Mesenchymal stem cell (in vitro differentiated cells and primary cell): ENCODE results near the gene AMMECR1. TPM values are rescaled to one million over a fixed set of nuclear protein-coding genes. Genes with fewer than 3 reads are reported as not detected.

Experiments used
- DNase-seq: peaks from one replicate; pipeline ENCODE4 v3.0.0-alpha.2; 2013
- H2AFZ ChIP-seq: one replicate; pipeline ENCODE4 v1.6.1; 2013; ENCODE audit warnings: low read depth, mild to moderate bottlenecking, control low read depth, inconsistent platforms, low read length, moderate library complexity
- H2AK5ac ChIP-seq: 2 replicates; pipeline ENCODE4 v1.6.1; 2013; ENCODE audit warnings: low read length, moderate library complexity, mild to moderate bottlenecking, inconsistent platforms; ENCODE audit not compliant: severe bottlenecking
- H2BK120ac ChIP-seq: one replicate; pipeline ENCODE4 v1.6.1; 2013; ENCODE audit warnings: low read depth, mild to moderate bottlenecking, inconsistent platforms, low read length, moderate library complexity
- H2BK12ac ChIP-seq, 2 experiments: one replicate each; pipeline ENCODE4 v1.6.1; 2013; ENCODE audit warnings: inconsistent platforms in 2 of 2, low read length in 2 of 2, mild to moderate bottlenecking in 2 of 2, moderate library complexity in 2 of 2, control low read depth in 1 of 2
- H2BK15ac ChIP-seq: one replicate; pipeline ENCODE4 v1.6.1; 2013; ENCODE audit warnings: mild to moderate bottlenecking, low read depth, inconsistent platforms; ENCODE audit not compliant: poor library complexity, severe bottlenecking
- H2BK5ac ChIP-seq: 2 replicates; pipeline ENCODE4 v1.6.1; 2013; ENCODE audit warnings: low read depth, mild to moderate bottlenecking, low read length, control low read depth, inconsistent platforms; ENCODE audit not compliant: poor library complexity, severe bottlenecking
- H3K14ac ChIP-seq, 2 experiments: one replicate each; pipeline ENCODE4 v1.6.1; 2013; ENCODE audit warnings: inconsistent platforms in 2 of 2, low read length in 2 of 2, control low read depth in 1 of 2, mild to moderate bottlenecking in 1 of 2, moderate library complexity in 1 of 2
- H3K18ac ChIP-seq, 2 experiments: one replicate each; pipeline ENCODE4 v1.6.1; 2013; ENCODE audit warnings: inconsistent platforms in 2 of 2, low read length in 2 of 2, control low read depth in 1 of 2, low read depth in 1 of 2, mild to moderate bottlenecking in 1 of 2
- H3K23ac ChIP-seq, 2 experiments: one replicate each; pipeline ENCODE4 v1.6.1; 2013; ENCODE audit warnings: inconsistent platforms in 2 of 2, low read length in 2 of 2, mild to moderate bottlenecking in 2 of 2, moderate library complexity in 2 of 2, control low read depth in 1 of 2
- H3K27ac ChIP-seq: 2 replicates; pipeline ENCODE4 v1.5.1; 2013; ENCODE audit warnings: mild to moderate bottlenecking, moderate library complexity, low read length, control low read depth, inconsistent platforms; ENCODE audit not compliant: poor library complexity, severe bottlenecking
- H3K27me3 ChIP-seq, 2 experiments: 2 replicates each; pipeline versions ENCODE4 v1.6.1 to v1.7.0; 2013; ENCODE audit warnings: low read length in 2 of 2, mild to moderate bottlenecking in 2 of 2, moderate library complexity in 2 of 2, control low read depth in 1 of 2, inconsistent platforms in 1 of 2; ENCODE audit not compliant: control insufficient read depth in 1 of 2, insufficient read depth in 1 of 2
- H3K36me3 ChIP-seq, 2 experiments: 2 replicates each; pipeline versions ENCODE4 v1.6.1 to v1.7.0; 2013; ENCODE audit warnings: low read length in 2 of 2, control low read depth in 1 of 2, inconsistent platforms in 1 of 2, low read depth in 1 of 2, mild to moderate bottlenecking in 1 of 2; ENCODE audit not compliant: insufficient read depth in 2 of 2, control insufficient read depth in 1 of 2
- H3K4ac ChIP-seq, 2 experiments: one replicate each; pipeline ENCODE4 v1.6.1; 2013; ENCODE audit warnings: inconsistent platforms in 2 of 2, low read length in 2 of 2, mild to moderate bottlenecking in 2 of 2, moderate library complexity in 2 of 2, control low read depth in 1 of 2, low read depth in 1 of 2
- H3K4me1 ChIP-seq: 2 replicates; pipeline ENCODE4 v1.6.1; 2013; ENCODE audit warnings: low read depth, low read length, control low read depth; ENCODE audit not compliant: control insufficient read depth, insufficient read depth
- H3K4me2 ChIP-seq: 2 replicates; pipeline ENCODE4 v1.6.1; 2013; ENCODE audit warnings: low read length, mild to moderate bottlenecking, inconsistent platforms; ENCODE audit not compliant: poor library complexity, severe bottlenecking
- H3K4me3 ChIP-seq, 2 experiments: 2 replicates each; pipeline versions ENCODE4 v1.5.1 to v1.7.0; 2013; ENCODE audit warnings: low read length in 2 of 2, mild to moderate bottlenecking in 2 of 2, control low read depth in 1 of 2, low read depth in 1 of 2; ENCODE audit not compliant: insufficient read depth in 1 of 2
- H3K79me1 ChIP-seq: replicated peaks from 2 replicates; pipeline ENCODE4 v1.6.1; 2013; ENCODE audit warnings: mild to moderate bottlenecking, control low read depth, low read length, inconsistent platforms; ENCODE audit not compliant: poor library complexity, severe bottlenecking
- H3K9ac ChIP-seq: 2 replicates; pipeline ENCODE4 v1.7.0; 2013; ENCODE audit warnings: mild to moderate bottlenecking, low read length, moderate library complexity
- H3K9me3 ChIP-seq: 2 replicates; pipeline ENCODE4 v1.7.0; 2013; ENCODE audit warnings: mild to moderate bottlenecking, low read length; ENCODE audit not compliant: control insufficient read depth
- H4K8ac ChIP-seq: one replicate; pipeline ENCODE4 v1.6.1; 2013; ENCODE audit warnings: inconsistent platforms, mild to moderate bottlenecking, low read length, moderate library complexity
- H4K91ac ChIP-seq: one replicate; pipeline ENCODE4 v1.6.1; 2013; ENCODE audit warnings: mild to moderate bottlenecking, low read length, inconsistent platforms
- small RNA-seq: library from polyadenylated mRNA; stranded (forward); fragments of <200 nt; extraction: miRNeasy Mini kit (QIAGEN cat#:217004); gene quantifications from one replicate; pipeline ENCODE3, GENCODE V24; 2013; ENCODE audit warnings: low read depth

AMMECR1 gene

GRCh38 chrX:110145311-110145710, 172.6 kb downstream of the AMMECR1 start:
- Histone ChIP-seq H3K9me3 (no peaks in the 10 kb centered on the region), H3K36me3 (no peaks in the 10 kb centered on the region), H2AK5ac (no peak overlapping the region), H3K23ac (no peak overlapping the region), H3K14ac (no peak overlapping the region), H2AFZ (no peak overlapping the region), H3K27me3 (peaks cover 0 to 11% of the 10 kb centered on the region in 2 experiments), H3K18ac (no peak overlapping the region), H4K91ac (no peak overlapping the region), H3K9ac (no peak overlapping the region), H3K4me1 (no peaks in the 10 kb centered on the region), H3K79me1 (no peaks in the 10 kb centered on the region), H4K8ac (no peak overlapping the region), H3K4me2 (no peak overlapping the region), H2BK12ac (no peak overlapping the region), H2BK15ac (no peak overlapping the region), H3K4ac (no peak overlapping the region), H2BK5ac (no peak overlapping the region), H3K27ac (no peak overlapping the region), H2BK120ac (no peak overlapping the region), H3K4me3 (no peak overlapping the region)
- DNase-seq, result no peak

Small RNAs within 50 kb of the gene (small RNA-seq; reads per million reads assigned to genes)
- gene GNG5P2, result not detected
- not detected for gene SNORD96B
